ENCODE measurements around the gene TRPC4AP.
A peak's percentile ranks its signal among the peaks of the same experiment; 100 is the strongest.

Gene TRPC4AP

DNA sequence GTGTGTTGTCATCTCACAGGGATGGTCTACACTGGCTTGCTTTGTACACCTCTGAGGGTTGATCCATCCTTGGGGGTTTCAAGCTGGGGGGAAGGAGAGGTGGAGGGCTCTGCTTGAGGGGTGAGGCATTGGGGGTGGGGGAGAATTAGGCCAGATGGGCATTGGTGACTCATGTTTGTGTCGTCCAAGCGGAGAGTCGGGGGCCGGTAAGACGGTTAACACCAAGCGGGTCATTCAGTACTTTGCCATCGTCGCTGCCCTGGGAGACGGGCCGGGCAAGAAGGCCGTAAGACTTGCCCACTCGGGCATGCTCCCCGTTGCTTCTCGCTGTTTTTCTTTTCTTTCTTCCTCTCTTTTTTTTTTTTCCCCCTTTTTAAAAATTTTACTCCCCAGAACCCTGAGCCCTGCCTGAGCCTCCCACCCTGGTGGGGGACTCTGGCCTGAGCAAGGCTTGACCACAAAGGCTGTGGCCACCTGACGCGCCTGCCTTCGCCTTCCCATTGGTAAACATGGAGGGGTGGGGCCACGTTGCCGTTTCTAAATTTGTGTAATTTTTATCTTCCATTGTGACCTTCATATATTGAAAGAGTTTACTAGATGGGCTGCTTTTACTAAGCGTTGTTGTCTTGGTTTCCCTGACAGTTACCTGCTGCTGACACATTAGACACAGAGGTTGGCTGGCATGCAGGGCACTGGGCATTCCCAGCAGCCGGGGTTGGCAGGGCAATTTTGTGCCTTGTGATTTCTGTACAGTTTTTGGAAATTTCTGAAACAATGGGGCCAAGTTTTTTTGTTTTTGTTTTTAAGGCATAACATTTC lies 110.1 kb downstream of the TRPC4AP start:
- H3K4me3 ChIP-seq (ENCODE audit: low read length) = no peak overlapping the region
- no peak for DNase-seq (ENCODE audit: low read depth)
- TF ChIP-seq CTCF (conservative IDR thresholded peaks at IDR 0.05; ENCODE audit: low read length) = no peak

DNA sequence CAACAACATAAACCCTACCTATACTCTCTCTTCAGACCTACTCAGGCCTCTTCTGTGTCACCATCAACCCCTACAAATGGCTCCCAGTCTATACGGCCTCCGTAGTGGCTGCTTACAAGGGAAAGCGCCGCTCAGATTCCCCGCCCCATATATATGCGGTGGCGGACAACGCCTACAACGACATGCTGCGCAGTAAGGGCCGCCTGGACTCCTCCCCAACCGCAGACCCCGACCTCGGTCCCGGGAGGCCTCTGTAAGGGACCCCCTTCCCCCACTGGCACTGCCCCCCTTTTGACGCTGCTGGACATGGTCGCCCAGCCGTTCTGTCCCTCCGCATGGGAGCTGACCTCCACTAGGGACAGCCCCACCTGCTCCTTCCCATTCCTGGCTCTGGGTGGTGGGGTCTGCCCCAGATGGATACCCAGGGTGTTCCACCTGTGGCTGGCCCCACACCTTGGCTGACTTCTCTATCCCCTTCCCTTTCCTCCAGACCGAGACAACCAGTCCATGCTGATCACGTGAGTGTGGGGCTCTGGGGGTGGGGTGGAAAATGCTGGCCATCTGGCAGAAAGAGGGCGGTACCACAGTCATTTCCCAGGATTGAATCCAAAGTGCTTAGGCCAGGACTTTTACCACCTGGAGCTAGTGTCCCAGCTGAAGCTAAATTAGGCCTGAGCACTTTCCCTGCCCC lies 111.9 kb downstream of the TRPC4AP start:
- peak; percentile 14 for DNase-seq (ENCODE audit: low read depth)
- TF ChIP-seq CTCF (conservative IDR thresholded peaks at IDR 0.05; ENCODE audit: low read length) = no peak

DNA sequence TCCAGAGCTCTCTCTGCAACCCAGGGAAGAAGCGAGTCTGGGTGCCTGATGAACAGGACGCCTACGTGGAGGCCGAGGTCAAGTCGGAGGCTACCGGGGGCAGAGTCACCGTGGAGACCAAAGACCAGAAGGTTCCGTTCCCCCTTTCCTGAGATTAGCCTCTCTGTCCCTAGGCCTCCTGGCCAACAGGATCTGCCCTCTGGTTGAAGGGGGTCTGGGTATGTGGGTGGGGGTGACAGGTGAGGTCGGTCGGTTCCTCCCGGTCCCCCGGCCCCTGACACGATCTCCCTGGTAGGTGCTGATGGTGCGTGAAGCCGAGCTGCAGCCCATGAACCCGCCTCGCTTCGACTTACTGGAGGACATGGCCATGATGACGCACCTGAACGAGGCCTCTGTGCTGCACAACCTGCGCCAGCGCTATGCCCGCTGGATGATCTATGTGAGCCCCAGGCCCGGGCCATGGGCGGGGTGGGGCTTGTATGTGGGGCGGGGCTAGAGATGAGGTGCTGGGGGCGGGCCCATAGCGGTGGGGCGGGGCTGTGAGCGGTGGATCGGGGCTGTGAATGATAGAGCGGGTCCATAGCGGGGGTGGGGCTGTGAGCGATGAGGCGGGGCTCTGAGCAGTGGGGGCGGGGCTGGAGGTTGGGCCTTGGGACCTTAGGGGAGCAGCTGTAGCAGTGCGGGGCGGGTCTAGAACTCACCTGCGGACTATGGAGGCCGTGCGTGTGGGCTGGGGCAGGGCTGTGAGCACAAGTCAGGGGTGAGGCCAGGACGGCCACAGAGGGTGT lies 113.0 kb downstream of the TRPC4AP start:
- no peak for TF ChIP-seq CTCF (conservative IDR thresholded peaks at IDR 0.05; ENCODE audit: low read length)
- no peak for DNase-seq (ENCODE audit: low read depth)
- no peak overlapping the region for H3K4me3 ChIP-seq (ENCODE audit: low read length)

More for the DNA sequence above, 111.9 kb downstream of the TRPC4AP start:
- no peak overlapping the region for H3K4me3 ChIP-seq (ENCODE audit: low read length)

- no peak for DNase-seq (ENCODE audit: low read depth)
- H3K4me3 ChIP-seq (ENCODE audit: low read length) = no peak overlapping the region
- TF ChIP-seq CTCF (conservative IDR thresholded peaks at IDR 0.05; ENCODE audit: low read length) = no peak
Measured at GRCh38 chr20:34978092-34978744, 114.4 kb downstream of the TRPC4AP start.

DNA sequence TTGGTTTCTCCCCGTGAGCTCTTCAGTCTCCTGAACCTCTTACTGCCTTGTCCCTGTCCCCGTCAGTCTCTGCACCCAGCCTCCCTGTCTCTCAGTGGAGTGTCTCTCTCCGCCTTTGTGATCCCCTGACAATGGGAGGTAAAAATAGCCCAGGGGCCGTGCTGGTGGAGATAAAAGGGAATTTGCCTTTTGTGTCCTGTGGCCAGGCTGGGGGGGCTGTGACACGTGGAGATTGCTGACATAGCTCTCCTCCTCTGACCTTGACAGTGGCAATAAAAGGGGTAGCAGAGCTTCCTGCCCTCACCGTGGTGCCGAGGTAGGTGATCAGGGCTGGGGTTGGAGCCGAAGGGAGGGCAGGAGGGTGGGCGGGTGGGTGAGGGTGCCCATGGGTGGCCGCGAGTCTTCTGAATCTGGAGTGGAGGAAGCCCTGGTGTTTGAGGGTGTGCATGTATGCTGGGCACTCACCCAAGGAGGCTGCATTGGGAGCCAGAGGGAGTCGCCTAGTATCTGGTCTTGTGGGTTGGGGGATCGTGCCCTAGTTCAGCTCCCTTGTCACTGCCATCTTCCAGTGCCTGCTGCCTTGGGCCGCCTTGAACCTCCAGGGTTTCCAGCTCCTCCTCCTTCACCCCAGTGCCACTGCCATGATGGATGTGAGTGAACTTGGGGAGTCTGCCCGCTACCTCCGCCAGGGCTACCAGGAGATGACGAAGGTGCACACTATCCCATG lies 115.1 kb downstream of the TRPC4AP start:
- no peak for DNase-seq (ENCODE audit: low read depth)
- no peak for TF ChIP-seq CTCF (conservative IDR thresholded peaks at IDR 0.05; ENCODE audit: low read length)
- no peak overlapping the region for H3K4me3 ChIP-seq (ENCODE audit: low read length)

DNA sequence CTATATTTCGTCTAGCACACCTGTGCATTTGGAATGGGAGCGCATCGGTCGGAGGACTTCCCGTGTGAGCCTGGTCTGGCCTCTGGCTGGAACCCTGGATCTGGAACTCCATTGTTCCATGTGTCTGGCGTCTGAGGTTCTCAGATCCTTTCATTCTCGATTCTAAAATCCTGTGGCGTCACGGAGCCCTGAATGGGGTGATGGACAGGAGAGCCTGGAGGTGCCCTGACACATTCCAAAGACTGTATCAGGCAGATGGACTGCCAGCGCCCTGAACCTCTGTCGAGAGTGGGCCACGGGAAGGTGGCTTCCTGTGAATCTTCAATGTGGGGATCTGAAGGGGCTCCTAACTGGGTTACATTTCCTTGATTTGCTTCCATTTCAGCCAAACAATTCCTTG lies 116.3 kb downstream of the TRPC4AP start:
- DNase-seq (ENCODE audit: low read depth) = no peak
- H3K4me3 ChIP-seq (ENCODE audit: low read length) = no peak overlapping the region
- no peak for TF ChIP-seq CTCF (conservative IDR thresholded peaks at IDR 0.05; ENCODE audit: low read length)

Measured in AG10803 (cell line).